ENCODE data around the gene FBXO42.

GRCh38 chr1:16279186-16279585 is 73.1 kb downstream of the FBXO42 start:
- no peak for TF ChIP-seq CTCF (IDR thresholded peaks at IDR 0.05; ENCODE audit: control extremely low read depth in 1 of 3, insufficient read depth in 1 of 3, low read depth in 1 of 3, low read length in 3 of 3)
- TF ChIP-seq POLR2A (IDR thresholded peaks at IDR 0.05; ENCODE audit: control extremely low read depth in 1 of 2, low read depth in 2 of 2, low read length in 2 of 2): no peak
- TF ChIP-seq EZH2 (IDR thresholded peaks at IDR 0.05; ENCODE audit: low read depth, low read length, severe bottlenecking): no peak
- TF ChIP-seq RXRA (IDR thresholded peaks at IDR 0.05; ENCODE audit: insufficient read depth, low read depth, low read length): no peak
- no peak for TF ChIP-seq ZNF274 (IDR thresholded peaks at IDR 0.05; ENCODE audit: borderline replicate concordance, extremely low read depth, low read length)
- TF ChIP-seq CREB1 (IDR thresholded peaks at IDR 0.05): no peak
- no peak for TF ChIP-seq RAD21 (IDR thresholded peaks at IDR 0.05 in 1 of 2, conservative IDR thresholded peaks at IDR 0.05 in 1 of 2; ENCODE audit: low read depth in 2 of 2, low read length in 2 of 2)
- no peak for TF ChIP-seq CEBPB (IDR thresholded peaks at IDR 0.05; ENCODE audit: low read depth, low read length)
- TF ChIP-seq POLR2AphosphoS5 (IDR thresholded peaks at IDR 0.05; ENCODE audit: low read depth, low read length): no peak
- TF ChIP-seq YY1 (IDR thresholded peaks at IDR 0.05; ENCODE audit: low read depth, low read length): no peak
- no peak for TF ChIP-seq NANOG (IDR thresholded peaks at IDR 0.05; ENCODE audit: insufficient read depth, low read depth, low read length, poor library complexity, severe bottlenecking)
